HepG2 (cell line): Measurements from ENCODE around the gene HELZ2. TPM values are rescaled to one million over a fixed set of nuclear protein-coding genes. Genes with fewer than 3 reads are reported as not detected.

ENCODE experiments used
- ATM ChIP-seq: fragments of 450-650 bp; IDR thresholded peaks from 2 replicates; pipeline ENCODE4 v1.7.1; 2017; ENCODE audit warnings: mild to moderate bottlenecking, borderline replicate concordance
- CHD2 ChIP-seq: IDR thresholded peaks from 2 replicates; pipeline ENCODE4 v1.6.1; 2011; ENCODE audit warnings: low read depth, low read length, improper control_type of control experiment
- GABPA ChIP-seq, 2 experiments: IDR thresholded peaks; 2 replicates each; pipeline ENCODE4 v1.6.1; 2011 to 2016; ENCODE audit warnings: low read depth in 2 of 2, low read length in 1 of 2, missing biosample characterization in 1 of 2, missing genetic modification characterization in 1 of 2
- HHEX ChIP-seq: IDR thresholded peaks from 2 replicates; pipeline ENCODE4 v1.6.1; 2016; ENCODE audit warnings: control low read depth
- HMG20B ChIP-seq: conservative IDR thresholded peaks from 2 replicates; pipeline ENCODE4 v1.6.1; 2016; ENCODE audit warnings: missing genetic modification reagents, missing compliant biosample characterization
- ONECUT2 ChIP-seq: sonication (generic); formaldehyde crosslinking; IDR thresholded peaks from 2 replicates; pipeline ENCODE4 v1.4.0; 2020; ENCODE audit warnings: missing genetic modification reagents
- ZNF232 ChIP-seq: sonication (generic); formaldehyde crosslinking; IDR thresholded peaks from 2 replicates; pipeline ENCODE4 v1.4.0; 2020; ENCODE audit warnings: missing genetic modification reagents, borderline replicate concordance
- polyA plus RNA-seq, 8 experiments: library from polyadenylated mRNA; depleted of rRNA in 3 of 8; stranded (reverse) in 7 of 8; unstranded in 1 of 8; fragments of >200 nt; fragmentation: Illumina TruSeq in 4 of 8; extraction: Trizol in 4 of 8; gene quantifications; 2 replicates each; pipeline versions ENCODE4 v1.2.1 to v1.2.3, GENCODE V29; 2011 to 2016; ENCODE audit warnings: low read depth in 4 of 8, missing spikeins in 1 of 8, mixed read lengths in 1 of 8; ENCODE audit not compliant: insufficient read depth in 1 of 8
- total RNA-seq, 5 experiments: library from RNA; depleted of rRNA; stranded (reverse); fragments of >200 nt; fragmentation: Illumina TruSeq; extraction: Trizol; gene quantifications; 2 replicates each; pipeline ENCODE4 v1.2.3, GENCODE V29; 2016; ENCODE audit warnings: low read depth in 1 of 5
- TF ChIP-seq, protein P1 (sequence below): sonication (generic); formaldehyde crosslinking; conservative IDR thresholded peaks from 2 replicates; pipeline ENCODE4 v1.8.0; 2022; ENCODE audit warnings: low read depth, missing genetic modification reagents
- TF ChIP-seq, protein P2 (sequence below): sonication (generic); formaldehyde crosslinking; IDR thresholded peaks from 2 replicates; pipeline ENCODE4 v1.9.0; 2021; ENCODE audit warnings: missing genetic modification reagents, borderline replicate concordance
- TF ChIP-seq, protein P3 (sequence below): sonication (generic); formaldehyde crosslinking; IDR thresholded peaks from 2 replicates; pipeline ENCODE4 v1.4.0; 2020; ENCODE audit warnings: missing genetic modification reagents
- TF ChIP-seq, protein P4 (sequence below): sonication (generic); formaldehyde crosslinking; conservative IDR thresholded peaks from 2 replicates; pipeline ENCODE4 v1.4.0; 2020; ENCODE audit warnings: missing genetic modification reagents
- TF ChIP-seq, protein P5 (sequence below): IDR thresholded peaks from 2 replicates; pipeline ENCODE4 v1.6.1; 2016; ENCODE audit warnings: mild to moderate bottlenecking, missing biosample characterization, missing genetic modification reagents
- TF ChIP-seq, protein P6 (sequence below): sonication (generic); formaldehyde crosslinking; IDR thresholded peaks from 2 replicates; pipeline ENCODE4 v1.4.0; 2020; ENCODE audit warnings: missing genetic modification reagents, borderline replicate concordance
- TF ChIP-seq, protein P7 (sequence below): sonication (generic); formaldehyde crosslinking; IDR thresholded peaks from 2 replicates; pipeline ENCODE4 v1.8.1; 2023; ENCODE audit warnings: mild to moderate bottlenecking, missing genetic modification reagents

Gene HELZ2
- total and polyA plus RNA-seq, 2 of the 13 experiments (the other 11 are each of a cell fraction or from before 2014, with no cell fraction given): 9.6 to 10.1 TPM

DNA sequence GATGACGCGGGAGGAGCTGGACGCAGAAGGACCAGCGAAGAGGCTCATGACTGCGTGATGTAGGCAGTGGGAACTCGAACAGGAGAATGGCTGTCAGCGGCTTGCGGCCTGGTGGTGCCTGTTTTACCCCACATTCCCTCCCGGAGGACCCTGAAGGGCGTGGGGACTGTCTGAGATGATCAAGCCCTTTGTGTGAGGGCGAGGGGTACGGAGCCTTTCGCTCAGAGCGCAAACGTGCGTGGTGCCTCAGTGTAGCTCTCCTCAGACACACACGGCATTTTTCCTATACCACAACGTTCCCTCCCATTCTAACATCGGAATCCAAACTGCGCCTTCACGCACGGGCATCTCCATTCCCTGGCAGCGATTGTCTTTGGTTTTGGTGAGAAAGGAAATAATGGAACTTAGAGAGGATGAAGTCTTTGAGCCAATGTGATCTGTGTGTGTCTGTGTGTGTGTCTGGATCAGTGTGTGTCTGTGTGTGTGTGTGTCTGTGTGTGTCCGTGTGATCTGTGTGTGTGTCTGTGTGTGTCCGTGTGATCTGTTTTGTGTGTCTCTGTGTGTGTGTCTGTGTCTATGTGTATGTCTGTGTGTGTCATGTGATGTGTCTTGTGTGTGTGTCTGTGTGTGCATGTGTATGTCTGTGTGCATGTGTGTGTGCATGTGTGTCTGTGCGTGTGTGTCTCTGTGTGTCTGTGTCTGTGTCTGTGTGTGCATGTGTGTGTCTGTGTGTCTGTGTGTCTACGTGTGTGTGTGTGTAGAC is 42.2 kb downstream of the HELZ2 start (continued):
- TF ChIP-seq, protein P1, sequence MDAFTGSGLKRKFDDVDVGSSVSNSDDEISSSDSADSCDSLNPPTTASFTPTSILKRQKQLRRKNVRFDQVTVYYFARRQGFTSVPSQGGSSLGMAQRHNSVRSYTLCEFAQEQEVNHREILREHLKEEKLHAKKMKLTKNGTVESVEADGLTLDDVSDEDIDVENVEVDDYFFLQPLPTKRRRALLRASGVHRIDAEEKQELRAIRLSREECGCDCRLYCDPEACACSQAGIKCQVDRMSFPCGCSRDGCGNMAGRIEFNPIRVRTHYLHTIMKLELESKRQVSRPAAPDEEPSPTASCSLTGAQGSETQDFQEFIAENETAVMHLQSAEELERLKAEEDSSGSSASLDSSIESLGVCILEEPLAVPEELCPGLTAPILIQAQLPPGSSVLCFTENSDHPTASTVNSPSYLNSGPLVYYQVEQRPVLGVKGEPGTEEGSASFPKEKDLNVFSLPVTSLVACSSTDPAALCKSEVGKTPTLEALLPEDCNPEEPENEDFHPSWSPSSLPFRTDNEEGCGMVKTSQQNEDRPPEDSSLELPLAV: no peak
- TF ChIP-seq, protein P2, sequence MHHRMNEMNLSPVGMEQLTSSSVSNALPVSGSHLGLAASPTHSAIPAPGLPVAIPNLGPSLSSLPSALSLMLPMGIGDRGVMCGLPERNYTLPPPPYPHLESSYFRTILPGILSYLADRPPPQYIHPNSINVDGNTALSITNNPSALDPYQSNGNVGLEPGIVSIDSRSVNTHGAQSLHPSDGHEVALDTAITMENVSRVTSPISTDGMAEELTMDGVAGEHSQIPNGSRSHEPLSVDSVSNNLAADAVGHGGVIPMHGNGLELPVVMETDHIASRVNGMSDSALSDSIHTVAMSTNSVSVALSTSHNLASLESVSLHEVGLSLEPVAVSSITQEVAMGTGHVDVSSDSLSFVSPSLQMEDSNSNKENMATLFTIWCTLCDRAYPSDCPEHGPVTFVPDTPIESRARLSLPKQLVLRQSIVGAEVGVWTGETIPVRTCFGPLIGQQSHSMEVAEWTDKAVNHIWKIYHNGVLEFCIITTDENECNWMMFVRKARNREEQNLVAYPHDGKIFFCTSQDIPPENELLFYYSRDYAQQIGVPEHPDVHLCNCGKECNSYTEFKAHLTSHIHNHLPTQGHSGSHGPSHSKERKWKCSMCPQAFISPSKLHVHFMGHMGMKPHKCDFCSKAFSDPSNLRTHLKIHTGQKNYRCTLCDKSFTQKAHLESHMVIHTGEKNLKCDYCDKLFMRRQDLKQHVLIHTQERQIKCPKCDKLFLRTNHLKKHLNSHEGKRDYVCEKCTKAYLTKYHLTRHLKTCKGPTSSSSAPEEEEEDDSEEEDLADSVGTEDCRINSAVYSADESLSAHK: no peak
- TF ChIP-seq ZNF232 (CRISPR knock-in tag) (no peak), CHD2 (no peak), ATM (0 out of 2 replicates have a peak, but pooled peaks have one; percentile 86), HHEX (CRISPR knock-in tag) (no peak), ONECUT2 (no peak), HMG20B (CRISPR knock-in tag) (no peak), GABPA (IDR thresholded peaks at IDR 0.05; ENCODE audit: low read depth, low read length) (no peak), GABPA (CRISPR knock-in tag; IDR thresholded peaks at IDR 0.05; ENCODE audit: low read depth) (no peak)
- TF ChIP-seq, protein P3, sequence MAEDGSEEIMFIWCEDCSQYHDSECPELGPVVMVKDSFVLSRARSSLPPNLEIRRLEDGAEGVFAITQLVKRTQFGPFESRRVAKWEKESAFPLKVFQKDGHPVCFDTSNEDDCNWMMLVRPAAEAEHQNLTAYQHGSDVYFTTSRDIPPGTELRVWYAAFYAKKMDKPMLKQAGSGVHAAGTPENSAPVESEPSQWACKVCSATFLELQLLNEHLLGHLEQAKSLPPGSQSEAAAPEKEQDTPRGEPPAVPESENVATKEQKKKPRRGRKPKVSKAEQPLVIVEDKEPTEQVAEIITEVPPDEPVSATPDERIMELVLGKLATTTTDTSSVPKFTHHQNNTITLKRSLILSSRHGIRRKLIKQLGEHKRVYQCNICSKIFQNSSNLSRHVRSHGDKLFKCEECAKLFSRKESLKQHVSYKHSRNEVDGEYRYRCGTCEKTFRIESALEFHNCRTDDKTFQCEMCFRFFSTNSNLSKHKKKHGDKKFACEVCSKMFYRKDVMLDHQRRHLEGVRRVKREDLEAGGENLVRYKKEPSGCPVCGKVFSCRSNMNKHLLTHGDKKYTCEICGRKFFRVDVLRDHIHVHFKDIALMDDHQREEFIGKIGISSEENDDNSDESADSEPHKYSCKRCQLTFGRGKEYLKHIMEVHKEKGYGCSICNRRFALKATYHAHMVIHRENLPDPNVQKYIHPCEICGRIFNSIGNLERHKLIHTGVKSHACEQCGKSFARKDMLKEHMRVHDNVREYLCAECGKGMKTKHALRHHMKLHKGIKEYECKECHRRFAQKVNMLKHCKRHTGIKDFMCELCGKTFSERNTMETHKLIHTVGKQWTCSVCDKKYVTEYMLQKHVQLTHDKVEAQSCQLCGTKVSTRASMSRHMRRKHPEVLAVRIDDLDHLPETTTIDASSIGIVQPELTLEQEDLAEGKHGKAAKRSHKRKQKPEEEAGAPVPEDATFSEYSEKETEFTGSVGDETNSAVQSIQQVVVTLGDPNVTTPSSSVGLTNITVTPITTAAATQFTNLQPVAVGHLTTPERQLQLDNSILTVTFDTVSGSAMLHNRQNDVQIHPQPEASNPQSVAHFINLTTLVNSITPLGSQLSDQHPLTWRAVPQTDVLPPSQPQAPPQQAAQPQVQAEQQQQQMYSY (CRISPR knock-in tag): no peak
- TF ChIP-seq, protein P4, sequence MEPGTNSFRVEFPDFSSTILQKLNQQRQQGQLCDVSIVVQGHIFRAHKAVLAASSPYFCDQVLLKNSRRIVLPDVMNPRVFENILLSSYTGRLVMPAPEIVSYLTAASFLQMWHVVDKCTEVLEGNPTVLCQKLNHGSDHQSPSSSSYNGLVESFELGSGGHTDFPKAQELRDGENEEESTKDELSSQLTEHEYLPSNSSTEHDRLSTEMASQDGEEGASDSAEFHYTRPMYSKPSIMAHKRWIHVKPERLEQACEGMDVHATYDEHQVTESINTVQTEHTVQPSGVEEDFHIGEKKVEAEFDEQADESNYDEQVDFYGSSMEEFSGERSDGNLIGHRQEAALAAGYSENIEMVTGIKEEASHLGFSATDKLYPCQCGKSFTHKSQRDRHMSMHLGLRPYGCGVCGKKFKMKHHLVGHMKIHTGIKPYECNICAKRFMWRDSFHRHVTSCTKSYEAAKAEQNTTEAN: no peak
- TF ChIP-seq, protein P5, sequence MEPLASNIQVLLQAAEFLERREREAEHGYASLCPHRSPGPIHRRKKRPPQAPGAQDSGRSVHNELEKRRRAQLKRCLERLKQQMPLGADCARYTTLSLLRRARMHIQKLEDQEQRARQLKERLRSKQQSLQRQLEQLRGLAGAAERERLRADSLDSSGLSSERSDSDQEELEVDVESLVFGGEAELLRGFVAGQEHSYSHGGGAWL: no peak
- TF ChIP-seq, protein P6, sequence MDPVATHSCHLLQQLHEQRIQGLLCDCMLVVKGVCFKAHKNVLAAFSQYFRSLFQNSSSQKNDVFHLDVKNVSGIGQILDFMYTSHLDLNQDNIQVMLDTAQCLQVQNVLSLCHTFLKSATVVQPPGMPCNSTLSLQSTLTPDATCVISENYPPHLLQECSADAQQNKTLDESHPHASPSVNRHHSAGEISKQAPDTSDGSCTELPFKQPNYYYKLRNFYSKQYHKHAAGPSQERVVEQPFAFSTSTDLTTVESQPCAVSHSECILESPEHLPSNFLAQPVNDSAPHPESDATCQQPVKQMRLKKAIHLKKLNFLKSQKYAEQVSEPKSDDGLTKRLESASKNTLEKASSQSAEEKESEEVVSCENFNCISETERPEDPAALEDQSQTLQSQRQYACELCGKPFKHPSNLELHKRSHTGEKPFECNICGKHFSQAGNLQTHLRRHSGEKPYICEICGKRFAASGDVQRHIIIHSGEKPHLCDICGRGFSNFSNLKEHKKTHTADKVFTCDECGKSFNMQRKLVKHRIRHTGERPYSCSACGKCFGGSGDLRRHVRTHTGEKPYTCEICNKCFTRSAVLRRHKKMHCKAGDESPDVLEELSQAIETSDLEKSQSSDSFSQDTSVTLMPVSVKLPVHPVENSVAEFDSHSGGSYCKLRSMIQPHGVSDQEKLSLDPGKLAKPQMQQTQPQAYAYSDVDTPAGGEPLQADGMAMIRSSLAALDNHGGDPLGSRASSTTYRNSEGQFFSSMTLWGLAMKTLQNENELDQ: no peak
- TF ChIP-seq, protein P7, sequence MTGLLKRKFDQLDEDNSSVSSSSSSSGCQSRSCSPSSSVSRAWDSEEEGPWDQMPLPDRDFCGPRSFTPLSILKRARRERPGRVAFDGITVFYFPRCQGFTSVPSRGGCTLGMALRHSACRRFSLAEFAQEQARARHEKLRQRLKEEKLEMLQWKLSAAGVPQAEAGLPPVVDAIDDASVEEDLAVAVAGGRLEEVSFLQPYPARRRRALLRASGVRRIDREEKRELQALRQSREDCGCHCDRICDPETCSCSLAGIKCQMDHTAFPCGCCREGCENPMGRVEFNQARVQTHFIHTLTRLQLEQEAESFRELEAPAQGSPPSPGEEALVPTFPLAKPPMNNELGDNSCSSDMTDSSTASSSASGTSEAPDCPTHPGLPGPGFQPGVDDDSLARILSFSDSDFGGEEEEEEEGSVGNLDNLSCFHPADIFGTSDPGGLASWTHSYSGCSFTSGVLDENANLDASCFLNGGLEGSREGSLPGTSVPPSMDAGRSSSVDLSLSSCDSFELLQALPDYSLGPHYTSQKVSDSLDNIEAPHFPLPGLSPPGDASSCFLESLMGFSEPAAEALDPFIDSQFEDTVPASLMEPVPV (CRISPR knock-in tag): no peak
